GM18519 (cell line): Measurements from ENCODE around the gene NEMP1.
"Not testable (repeated sequence)": the region's sequence is repeated elsewhere in the genome, so short reads cannot be mapped to it uniquely, and the experiment has no call there.

Experiments used
- ATAC-seq: cut with Tn5 transposase; IDR thresholded peaks from one replicate; pipeline ENCODE4 v1.9.1; 2021; ENCODE audit warnings: mild to moderate bottlenecking, moderate library complexity; ENCODE audit not compliant: unreplicated experiment, low FRiP score

Gene NEMP1

DNA sequence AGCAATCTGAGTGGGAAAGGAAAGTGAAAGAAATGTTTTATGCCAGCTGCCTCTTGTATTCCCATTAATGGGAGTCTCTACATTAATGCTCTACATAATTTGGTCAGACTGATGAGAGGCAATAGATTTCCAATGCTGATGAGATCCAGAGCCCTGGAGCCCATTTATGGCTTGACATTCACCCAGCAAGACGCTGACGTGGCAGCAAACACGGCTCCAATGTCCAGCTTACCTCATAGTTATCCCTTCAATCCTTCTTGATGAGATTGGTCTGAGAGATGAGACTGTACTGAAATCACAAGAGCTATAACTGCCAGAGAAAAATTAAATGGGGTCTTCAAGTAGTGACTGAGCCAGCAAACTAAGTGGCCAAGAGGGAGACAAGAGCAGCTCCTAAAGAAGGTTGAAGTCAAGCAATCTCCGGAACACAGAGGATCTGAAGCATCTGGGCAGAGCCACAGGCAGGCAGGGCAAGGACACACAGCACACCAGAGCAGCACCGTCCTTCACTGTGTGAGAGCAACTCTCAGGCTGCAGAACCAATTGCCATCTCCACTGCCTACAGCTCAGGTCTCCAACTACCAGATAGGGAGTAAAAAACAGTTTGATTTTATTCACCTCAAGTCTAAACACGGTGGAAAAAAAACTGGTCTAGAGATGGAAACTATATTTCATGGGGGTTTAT is 21.4 kb downstream of the NEMP1 start:
- ATAC-seq = no peak

GRCh38 chr12:57055824-57056223 is 22.8 kb downstream of the NEMP1 start:
- no peak for ATAC-seq

DNA sequence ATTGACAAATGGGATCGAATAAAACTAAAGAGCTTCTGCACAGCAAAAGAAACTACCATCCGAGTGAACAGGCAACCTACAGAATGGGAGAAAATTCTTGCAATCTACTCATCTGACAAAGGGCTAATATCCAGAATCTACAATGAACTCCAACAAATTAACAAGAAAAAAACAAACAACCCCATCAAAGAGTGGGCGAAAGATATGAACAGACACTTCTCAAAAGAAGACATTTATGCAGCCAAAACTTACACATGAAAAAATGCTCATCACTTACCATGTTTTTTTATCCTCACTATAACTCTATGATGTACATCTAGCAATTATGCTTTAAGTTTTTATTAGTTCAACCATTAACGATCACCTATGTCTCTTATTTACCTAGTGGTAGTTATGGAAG is 24.7 kb downstream of the NEMP1 start:
- ATAC-seq = not testable (repeated sequence)

- not testable (repeated sequence) for ATAC-seq
Observed at GRCh38 chr12:57053146-57053545, 25.4 kb downstream of the NEMP1 start.

- no peak for ATAC-seq
Observed at GRCh38 chr12:57051011-57051410, 27.6 kb downstream of the NEMP1 start.

GRCh38 chr12:57049890-57050289 is 28.7 kb downstream of the NEMP1 start, which contains the start of gene MYO1A:
Gene MYO1A (minus strand): TSS chr12:57050129. CDS start chr12:57048323, 1,806 bp downstream.
- ATAC-seq = no peak

DNA sequence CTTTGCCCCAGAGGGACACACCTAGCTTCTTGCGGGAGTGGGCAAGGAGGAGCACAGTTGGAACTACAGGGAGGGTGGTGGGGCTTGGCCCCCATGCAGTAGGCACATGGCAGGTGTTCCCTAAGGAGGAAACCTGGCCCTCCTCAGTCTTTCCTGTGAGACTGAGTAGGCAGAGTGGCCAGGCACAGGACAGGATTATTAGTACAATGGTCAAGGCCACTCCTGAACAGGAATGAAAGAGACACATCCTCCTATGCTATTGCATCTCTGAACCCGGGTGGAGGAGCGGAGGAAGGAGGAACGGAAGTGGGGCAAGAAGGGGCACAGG is 29.5 kb downstream of the NEMP1 start:
- no peak for ATAC-seq

GRCh38 chr12:57048423-57049118 is 30.0 kb downstream of the NEMP1 start:
- no peak for ATAC-seq

DNA sequence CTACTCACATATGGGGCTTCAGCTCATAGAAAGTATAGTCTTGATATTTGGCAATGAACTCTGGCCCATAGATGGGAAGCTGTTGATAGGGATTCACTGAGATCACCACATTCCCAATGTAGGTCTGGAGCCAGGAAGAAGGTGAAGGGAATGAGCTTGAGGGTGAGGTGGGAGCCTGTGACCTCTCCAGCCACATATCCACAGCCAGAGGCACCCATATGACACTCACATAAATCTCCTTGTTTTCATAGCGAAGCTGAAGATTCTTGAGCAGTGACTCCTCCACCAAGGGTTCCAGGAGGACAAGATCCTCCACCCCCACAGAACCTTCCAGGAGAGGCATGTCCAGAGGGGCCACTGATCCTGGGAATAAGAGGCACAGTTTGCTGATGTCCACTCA is 30.6 kb downstream of the NEMP1 start:
- no peak for ATAC-seq

DNA sequence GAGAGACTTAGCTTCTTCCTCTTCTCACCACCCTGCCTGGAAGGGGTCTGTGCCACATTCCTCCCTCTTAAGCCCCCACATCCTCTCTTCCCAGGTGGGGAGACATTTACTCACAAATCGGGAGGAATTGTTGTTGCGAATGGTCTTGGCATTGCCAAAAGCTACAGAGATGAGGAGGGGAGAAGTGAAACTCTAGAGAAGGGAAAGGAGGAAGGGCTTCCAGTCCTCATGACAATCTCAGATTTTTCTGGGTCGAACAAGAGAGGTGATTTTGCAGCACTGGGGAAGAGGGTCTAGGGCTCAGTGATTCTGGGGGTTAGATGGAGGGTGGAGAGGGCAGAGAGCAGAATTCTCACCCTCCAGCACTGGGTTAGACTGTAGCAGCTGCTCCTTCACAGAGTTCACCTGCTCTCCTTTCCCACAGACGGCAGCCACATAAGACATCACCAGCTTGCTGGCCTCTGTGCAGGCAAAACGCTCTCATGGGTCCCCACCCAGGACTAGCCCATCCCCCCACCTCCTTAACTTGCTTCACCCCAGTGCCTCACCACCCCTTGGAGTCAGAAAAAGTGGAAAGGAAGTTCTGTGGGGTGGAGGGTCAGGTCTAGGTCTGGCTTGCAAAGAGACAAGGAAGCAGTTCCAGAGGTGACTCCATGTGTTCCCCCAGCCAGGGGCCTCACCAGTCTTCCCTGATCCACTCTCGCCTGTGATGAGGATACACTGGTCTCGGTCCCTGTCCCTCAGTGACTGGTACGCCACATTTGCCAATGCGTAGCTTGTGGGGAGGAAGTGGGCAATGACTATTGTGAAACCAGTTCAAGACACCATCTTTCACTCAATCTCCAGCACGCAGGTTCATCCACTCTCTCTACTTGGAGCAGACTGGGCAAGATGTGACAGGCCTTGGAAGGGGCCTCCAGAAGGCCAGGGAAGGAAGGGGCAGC is 31.4 kb downstream of the NEMP1 start:
- no peak for ATAC-seq

GRCh38 chr12:57046086-57046791 is 32.4 kb downstream of the NEMP1 start:
- no peak for ATAC-seq

GRCh38 chr12:57044889-57045288 is 33.7 kb downstream of the NEMP1 start:
- no peak for ATAC-seq

- ATAC-seq = no peak
Observed at GRCh38 chr12:57044468-57044867, 34.1 kb downstream of the NEMP1 start.

DNA sequence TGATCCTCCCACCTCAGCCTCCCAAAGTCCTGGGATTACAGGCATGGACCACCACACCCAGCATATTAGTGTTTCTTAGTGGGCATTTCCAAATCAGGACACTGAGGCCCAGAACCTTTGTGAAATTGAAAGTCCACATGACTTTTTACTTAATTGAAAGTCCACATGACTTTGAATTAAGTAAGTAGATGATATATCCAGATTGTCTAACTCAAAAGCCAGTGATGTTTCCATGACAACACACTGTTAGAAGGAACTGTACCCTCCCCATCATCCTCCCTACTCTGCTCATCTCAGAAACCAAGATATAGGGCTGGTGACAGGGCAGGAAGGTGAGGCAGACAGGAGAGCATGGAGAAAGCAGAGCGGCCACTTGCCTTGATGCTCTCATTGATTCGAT is 35.9 kb downstream of the NEMP1 start:
- ATAC-seq = no peak

DNA sequence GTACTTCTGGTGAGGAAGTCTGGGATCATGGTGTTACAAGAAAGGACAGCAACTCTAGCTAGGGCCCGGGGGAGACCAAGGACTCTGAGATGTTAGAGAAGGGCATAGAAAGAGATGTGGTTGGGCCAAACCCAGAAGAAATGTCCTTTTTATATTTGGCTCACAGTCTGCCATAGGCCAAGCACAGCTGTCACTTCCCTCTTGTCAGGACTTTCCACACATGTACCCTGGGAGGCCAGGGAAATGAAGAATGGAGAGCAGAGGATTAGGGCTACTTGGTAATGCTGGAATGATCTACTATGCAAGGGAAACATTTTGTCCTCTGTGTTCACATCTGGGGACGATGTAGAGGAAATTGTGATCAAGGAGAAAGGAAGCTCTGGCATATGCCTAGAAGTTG is 37.8 kb downstream of the NEMP1 start:
- ATAC-seq = no peak

DNA sequence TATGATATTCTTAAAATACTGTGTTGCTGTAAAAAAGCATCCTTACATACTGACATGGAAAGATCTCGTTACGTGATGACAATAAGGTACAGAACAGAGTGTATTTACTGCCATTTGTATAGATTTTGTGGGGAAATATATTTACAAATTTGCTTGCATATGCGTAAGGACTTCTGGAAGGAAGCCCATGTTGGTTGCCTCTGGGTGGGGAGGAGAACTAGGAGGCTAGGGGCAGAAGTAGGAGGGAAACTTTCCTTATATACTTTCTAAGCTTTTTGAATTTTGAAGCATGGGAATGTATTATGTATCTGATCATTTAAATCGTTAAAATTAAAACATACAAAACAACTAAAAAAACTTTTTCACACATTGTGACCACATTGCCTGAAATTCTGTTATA is 38.4 kb downstream of the NEMP1 start:
- no peak for ATAC-seq

GRCh38 chr12:57039016-57039798 is 39.4 kb downstream of the NEMP1 start:
- no peak for ATAC-seq

- ATAC-seq = no peak
Observed at GRCh38 chr12:57037264-57037663, 41.3 kb downstream of the NEMP1 start.

- ATAC-seq = no peak
Observed at GRCh38 chr12:57033431-57033830, 45.2 kb downstream of the NEMP1 start.

GRCh38 chr12:57031789-57032188 is 46.8 kb downstream of the NEMP1 start:
- no peak for ATAC-seq
